ENCODE data around the gene HOXB3.

HOXB3 gene

GRCh38 chr17:48574505-48575065 lies 15.5 kb downstream of the HOXB3 start:
- H3K36me3 ChIP-seq (ENCODE audit: control insufficient read depth in 2 of 2, insufficient read depth in 1 of 2, low read length in 2 of 2): peaks cover 0 to 38% of the 10 kb centered on the region in 2 experiments; a peak in 2 of 3 replicates
- POLR2A ChIA-PET: interaction anchor here (1.3 kb wide), 1 partner anchor 33 kb away, joined by 5 read pairs; no protein-coding TSS in a partner anchor
- H3K4me1 ChIP-seq (ENCODE audit: control insufficient read depth, insufficient read depth, low read length): peaks cover 82% of the 10 kb centered on the region
- H3K4me3 ChIP-seq (ENCODE audit: low read depth, low read length): no peak overlapping the region
- CTCF ChIA-PET: interaction anchor here (0.6 to 0.9 kb wide), 3 partner anchors 13 to 211 kb away, joined by 4 to 5 read pairs (median 4); no protein-coding TSS in a partner anchor
- H3K9me3 ChIP-seq (ENCODE audit: control insufficient read depth, insufficient read depth, low read depth, low read length): no peaks in the 10 kb centered on the region
- TF ChIP-seq PRDM1 (tag by site-specific recombination; IDR thresholded peaks at IDR 0.05) (peak; percentile 87), ZNF10 (tag by site-specific recombination; IDR thresholded peaks at IDR 0.05) (no peak)
- H3K27ac ChIP-seq (ENCODE audit: extremely low read depth, low read depth, low read length): peak overlapping the region; percentile 93

DNA sequence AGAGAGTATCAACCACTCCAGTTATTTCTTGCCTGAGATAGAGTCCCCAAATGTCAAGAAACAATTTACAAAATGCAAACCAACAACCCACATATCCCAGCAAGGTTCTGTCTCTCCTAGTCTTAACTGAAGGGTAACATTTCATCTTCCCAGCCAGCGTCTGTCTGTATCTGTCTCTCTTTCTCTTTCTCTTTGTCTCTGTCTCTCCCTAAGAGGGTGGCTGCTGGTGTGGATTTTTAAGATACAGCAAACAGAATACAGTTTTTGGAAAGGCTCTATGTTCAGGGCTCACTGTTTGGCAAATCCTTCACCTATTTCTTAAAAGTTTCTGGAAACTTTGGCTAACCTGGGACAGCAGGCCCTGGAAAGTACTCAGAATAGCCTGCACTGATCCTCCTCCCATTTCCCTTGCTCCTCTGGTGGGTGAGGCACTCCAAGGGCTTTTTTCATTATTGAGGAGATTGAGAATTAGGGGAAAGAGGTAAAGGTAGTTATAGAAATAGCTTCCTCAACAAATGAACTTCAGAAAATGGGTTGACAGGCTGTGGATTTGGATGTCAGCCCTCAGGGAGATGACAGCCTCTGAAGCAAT lies 18.1 kb downstream of the HOXB3 start:
- Histone ChIP-seq H3K9me3 (ENCODE audit: control insufficient read depth, insufficient read depth, low read depth, low read length) (no peaks in the 10 kb centered on the region), H3K27ac (ENCODE audit: extremely low read depth, low read depth, low read length) (peak overlapping the region; percentile 93), H3K4me1 (ENCODE audit: control insufficient read depth, insufficient read depth, low read length) (peaks cover 99% of the 10 kb centered on the region), H3K36me3 (ENCODE audit: control insufficient read depth in 2 of 2, insufficient read depth in 1 of 2, low read length in 2 of 2) (peaks cover 8 to 39% of the 10 kb centered on the region in 2 experiments), H3K4me3 (ENCODE audit: low read depth, low read length) (no peak overlapping the region)
- ChIA-PET CTCF (no interaction called here), POLR2A (no interaction called here)
- TF ChIP-seq ZNF10 (tag by site-specific recombination; IDR thresholded peaks at IDR 0.05): no peak
- TF ChIP-seq ZNF239 (tag by site-specific recombination; IDR thresholded peaks at IDR 0.05): no peak
- TF ChIP-seq, protein P1, sequence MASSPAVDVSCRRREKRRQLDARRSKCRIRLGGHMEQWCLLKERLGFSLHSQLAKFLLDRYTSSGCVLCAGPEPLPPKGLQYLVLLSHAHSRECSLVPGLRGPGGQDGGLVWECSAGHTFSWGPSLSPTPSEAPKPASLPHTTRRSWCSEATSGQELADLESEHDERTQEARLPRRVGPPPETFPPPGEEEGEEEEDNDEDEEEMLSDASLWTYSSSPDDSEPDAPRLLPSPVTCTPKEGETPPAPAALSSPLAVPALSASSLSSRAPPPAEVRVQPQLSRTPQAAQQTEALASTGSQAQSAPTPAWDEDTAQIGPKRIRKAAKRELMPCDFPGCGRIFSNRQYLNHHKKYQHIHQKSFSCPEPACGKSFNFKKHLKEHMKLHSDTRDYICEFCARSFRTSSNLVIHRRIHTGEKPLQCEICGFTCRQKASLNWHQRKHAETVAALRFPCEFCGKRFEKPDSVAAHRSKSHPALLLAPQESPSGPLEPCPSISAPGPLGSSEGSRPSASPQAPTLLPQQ (tag by site-specific recombination; IDR thresholded peaks at IDR 0.05): no peak
- TF ChIP-seq, protein P2, sequence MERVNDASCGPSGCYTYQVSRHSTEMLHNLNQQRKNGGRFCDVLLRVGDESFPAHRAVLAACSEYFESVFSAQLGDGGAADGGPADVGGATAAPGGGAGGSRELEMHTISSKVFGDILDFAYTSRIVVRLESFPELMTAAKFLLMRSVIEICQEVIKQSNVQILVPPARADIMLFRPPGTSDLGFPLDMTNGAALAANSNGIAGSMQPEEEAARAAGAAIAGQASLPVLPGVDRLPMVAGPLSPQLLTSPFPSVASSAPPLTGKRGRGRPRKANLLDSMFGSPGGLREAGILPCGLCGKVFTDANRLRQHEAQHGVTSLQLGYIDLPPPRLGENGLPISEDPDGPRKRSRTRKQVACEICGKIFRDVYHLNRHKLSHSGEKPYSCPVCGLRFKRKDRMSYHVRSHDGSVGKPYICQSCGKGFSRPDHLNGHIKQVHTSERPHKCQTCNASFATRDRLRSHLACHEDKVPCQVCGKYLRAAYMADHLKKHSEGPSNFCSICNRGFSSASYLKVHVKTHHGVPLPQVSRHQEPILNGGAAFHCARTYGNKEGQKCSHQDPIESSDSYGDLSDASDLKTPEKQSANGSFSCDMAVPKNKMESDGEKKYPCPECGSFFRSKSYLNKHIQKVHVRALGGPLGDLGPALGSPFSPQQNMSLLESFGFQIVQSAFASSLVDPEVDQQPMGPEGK (tag by site-specific recombination; IDR thresholded peaks at IDR 0.05): no peak
- TF ChIP-seq ZNF426 (tag by site-specific recombination; IDR thresholded peaks at IDR 0.05): no peak
- TF ChIP-seq, protein P3, sequence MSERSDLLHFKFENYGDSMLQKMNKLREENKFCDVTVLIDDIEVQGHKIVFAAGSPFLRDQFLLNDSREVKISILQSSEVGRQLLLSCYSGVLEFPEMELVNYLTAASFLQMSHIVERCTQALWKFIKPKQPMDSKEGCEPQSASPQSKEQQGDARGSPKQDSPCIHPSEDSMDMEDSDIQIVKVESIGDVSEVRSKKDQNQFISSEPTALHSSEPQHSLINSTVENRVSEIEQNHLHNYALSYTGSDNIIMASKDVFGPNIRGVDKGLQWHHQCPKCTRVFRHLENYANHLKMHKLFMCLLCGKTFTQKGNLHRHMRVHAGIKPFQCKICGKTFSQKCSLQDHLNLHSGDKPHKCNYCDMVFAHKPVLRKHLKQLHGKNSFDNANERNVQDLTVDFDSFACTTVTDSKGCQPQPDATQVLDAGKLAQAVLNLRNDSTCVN (tag by site-specific recombination; optimal IDR thresholded peaks at IDR 0.05): no peak
- TF ChIP-seq IKZF3 (tag by site-specific recombination; IDR thresholded peaks at IDR 0.05): 0 out of 2 replicates have a peak, but pooled peaks have one; percentile 11
- TF ChIP-seq ZNF701 (tag by site-specific recombination; IDR thresholded peaks at IDR 0.05): no peak
- TF ChIP-seq ZNF341 (tag by site-specific recombination; IDR thresholded peaks at IDR 0.05; ENCODE audit: low read depth): peak; percentile 69
- no peak for TF ChIP-seq GLIS1 (tag by site-specific recombination; IDR thresholded peaks at IDR 0.05)
- TF ChIP-seq, protein P4, sequence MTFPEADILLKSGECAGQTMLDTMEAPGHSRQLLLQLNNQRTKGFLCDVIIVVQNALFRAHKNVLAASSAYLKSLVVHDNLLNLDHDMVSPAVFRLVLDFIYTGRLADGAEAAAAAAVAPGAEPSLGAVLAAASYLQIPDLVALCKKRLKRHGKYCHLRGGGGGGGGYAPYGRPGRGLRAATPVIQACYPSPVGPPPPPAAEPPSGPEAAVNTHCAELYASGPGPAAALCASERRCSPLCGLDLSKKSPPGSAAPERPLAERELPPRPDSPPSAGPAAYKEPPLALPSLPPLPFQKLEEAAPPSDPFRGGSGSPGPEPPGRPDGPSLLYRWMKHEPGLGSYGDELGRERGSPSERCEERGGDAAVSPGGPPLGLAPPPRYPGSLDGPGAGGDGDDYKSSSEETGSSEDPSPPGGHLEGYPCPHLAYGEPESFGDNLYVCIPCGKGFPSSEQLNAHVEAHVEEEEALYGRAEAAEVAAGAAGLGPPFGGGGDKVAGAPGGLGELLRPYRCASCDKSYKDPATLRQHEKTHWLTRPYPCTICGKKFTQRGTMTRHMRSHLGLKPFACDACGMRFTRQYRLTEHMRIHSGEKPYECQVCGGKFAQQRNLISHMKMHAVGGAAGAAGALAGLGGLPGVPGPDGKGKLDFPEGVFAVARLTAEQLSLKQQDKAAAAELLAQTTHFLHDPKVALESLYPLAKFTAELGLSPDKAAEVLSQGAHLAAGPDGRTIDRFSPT (tag by site-specific recombination; IDR thresholded peaks at IDR 0.05): no peak
- TF ChIP-seq ZNF140 (tag by site-specific recombination; IDR thresholded peaks at IDR 0.05): no peak
- TF ChIP-seq, protein P5, sequence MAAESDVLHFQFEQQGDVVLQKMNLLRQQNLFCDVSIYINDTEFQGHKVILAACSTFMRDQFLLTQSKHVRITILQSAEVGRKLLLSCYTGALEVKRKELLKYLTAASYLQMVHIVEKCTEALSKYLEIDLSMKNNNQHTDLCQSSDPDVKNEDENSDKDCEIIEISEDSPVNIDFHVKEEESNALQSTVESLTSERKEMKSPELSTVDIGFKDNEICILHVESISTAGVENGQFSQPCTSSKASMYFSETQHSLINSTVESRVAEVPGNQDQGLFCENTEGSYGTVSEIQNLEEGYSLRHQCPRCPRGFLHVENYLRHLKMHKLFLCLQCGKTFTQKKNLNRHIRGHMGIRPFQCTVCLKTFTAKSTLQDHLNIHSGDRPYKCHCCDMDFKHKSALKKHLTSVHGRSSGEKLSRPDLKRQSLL (tag by site-specific recombination; IDR thresholded peaks at IDR 0.05): no peak
- TF ChIP-seq TCF7L2 (IDR thresholded peaks at IDR 0.05; ENCODE audit: borderline replicate concordance, low read depth, low read length): no peak
- TF ChIP-seq ZBTB8A (tag by site-specific recombination; IDR thresholded peaks at IDR 0.05): 0 out of 2 replicates have a peak, but pooled peaks have one; percentile 25

Measured in HEK293 (cell line).